ENCODE measurements around the gene ARHGAP30. TPM values are rescaled to one million over a fixed set of nuclear protein-coding genes. Genes with fewer than 3 reads are reported as not detected.
"Not testable (repeated sequence)": the region's sequence is repeated elsewhere in the genome, so short reads cannot be mapped to it uniquely, and the experiment has no call there.

Gene ARHGAP30
- polyA plus RNA-seq (ENCODE audit: insufficient read length in 3 of 3) = 1 to 10 TPM; 2.1 to 2.5 (median 2.2) TPM
- long read RNA-seq, donor 1 = 0 reads
- long read RNA-seq, donor 2, full-length matches to known transcripts = 1 of 1 reads
- long read RNA-seq, donor 2, partial matches to known transcripts = 0 of 1 reads
- long read RNA-seq, donor 2, other reads (novel, unspliced or antisense) = 0 of 1 reads
- long read RNA-seq, donor 3 = 0 reads
- long read RNA-seq, donor 4, partial matches to known transcripts = 7 of 7 reads
- long read RNA-seq, donor 4, other reads (novel, unspliced or antisense) = 0 of 7 reads
- long read RNA-seq, donor 5 = 0 reads
- long read RNA-seq, donor 6 = 0 reads
- long read RNA-seq, donor 7 = 0 reads
- long read RNA-seq, donor 8, full-length matches to known transcripts = 1 of 1 reads
- long read RNA-seq, donor 8, partial matches to known transcripts = 0 of 1 reads
- long read RNA-seq, donor 8, other reads (novel, unspliced or antisense) = 0 of 1 reads
- long read RNA-seq, donor 9 = 0 reads
- long read RNA-seq, donor 10 = 0 reads
- long read RNA-seq, donor 11 = 0 reads
- long read RNA-seq, donor 12 = 0 reads
- long read RNA-seq, donor 13, partial matches to known transcripts = 5 of 5 reads
- long read RNA-seq, donor 13, other reads (novel, unspliced or antisense) = 0 of 5 reads
- long read RNA-seq, donor 14 = 0 reads
- long read RNA-seq, donor 15 = 0 reads
- long read RNA-seq, donor 16, partial matches to known transcripts = 9 of 9 reads
- long read RNA-seq, donor 16, other reads (novel, unspliced or antisense) = 0 of 9 reads

GRCh38 chr1:161069731-161070270, at the start of gene ARHGAP30:
ARHGAP30 (minus strand) TSS chr1:161069891; CDS start chr1:161069624, 267 bp downstream.
- no peak for DNase-seq (ENCODE audit: extremely low read depth in 1 of 11, low read depth in 9 of 11, low spot score in 4 of 11)

- peak; percentile 73 to 90 (median 85) for DNase-seq (ENCODE audit: extremely low read depth in 1 of 11, low read depth in 9 of 11, low spot score in 4 of 11)
These were observed 48.3 kb upstream of the ARHGAP30 start, which contains the start of the genes NIT1 and PFDN2 for GRCh38 chr1:161117759-161118581. NIT1 (plus strand) TSS chr1:161118105; CDS start chr1:161118177, 72 bp downstream. PFDN2 (minus strand) TSS chr1:161118037; CDS start chr1:161118026, 11 bp downstream.

- not testable (repeated sequence) for DNase-seq (ENCODE audit: extremely low read depth in 1 of 11, low read depth in 9 of 11, low spot score in 4 of 11)
These were observed 46.3 kb upstream of the ARHGAP30 start for GRCh38 chr1:161115961-161116360.

- DNase-seq (ENCODE audit: extremely low read depth in 1 of 11, low read depth in 9 of 11, low spot score in 4 of 11) = no peak
These were observed 45.5 kb upstream of the ARHGAP30 start for GRCh38 chr1:161115132-161115711.

- DNase-seq (ENCODE audit: extremely low read depth in 1 of 11, low read depth in 9 of 11, low spot score in 4 of 11) = no peak
These were observed 44.9 kb upstream of the ARHGAP30 start for GRCh38 chr1:161114556-161114955.

GRCh38 chr1:161113915-161114314, 44.2 kb upstream of the ARHGAP30 start:
- DNase-seq (ENCODE audit: extremely low read depth in 1 of 11, low read depth in 9 of 11, low spot score in 4 of 11) = no peak

GRCh38 chr1:161111527-161111926, 41.8 kb upstream of the ARHGAP30 start:
- no peak for DNase-seq (ENCODE audit: extremely low read depth in 1 of 11, low read depth in 9 of 11, low spot score in 4 of 11)

GRCh38 chr1:161111117-161111516, 41.4 kb upstream of the ARHGAP30 start:
- no peak for DNase-seq (ENCODE audit: extremely low read depth in 1 of 11, low read depth in 9 of 11, low spot score in 4 of 11)

GRCh38 chr1:161106431-161106830, 36.7 kb upstream of the ARHGAP30 start:
- no peak for DNase-seq (ENCODE audit: extremely low read depth in 1 of 11, low read depth in 9 of 11, low spot score in 4 of 11)

GRCh38 chr1:161100556-161100955, 30.9 kb upstream of the ARHGAP30 start:
- DNase-seq (ENCODE audit: extremely low read depth in 1 of 11, low read depth in 9 of 11, low spot score in 4 of 11) = no peak

- DNase-seq (ENCODE audit: extremely low read depth in 1 of 11, low read depth in 9 of 11, low spot score in 4 of 11) = no peak
These were observed 29.6 kb upstream of the ARHGAP30 start for GRCh38 chr1:161099090-161099802.

- DNase-seq (ENCODE audit: extremely low read depth in 1 of 11, low read depth in 9 of 11, low spot score in 4 of 11) = peak in 9 of 11 donors; percentile 66 to 86 (median 80)
These were observed 28.7 kb upstream of the ARHGAP30 start, which contains the start of gene KLHDC9 for GRCh38 chr1:161098210-161099068. KLHDC9 (plus strand) TSS chr1:161098361; CDS start chr1:161098536, 175 bp downstream.

- DNase-seq (ENCODE audit: extremely low read depth in 1 of 11, low read depth in 9 of 11, low spot score in 4 of 11) = no peak
These were observed 26.8 kb upstream of the ARHGAP30 start for GRCh38 chr1:161096530-161096929.

- DNase-seq (ENCODE audit: extremely low read depth in 1 of 11, low read depth in 9 of 11, low spot score in 4 of 11) = no peak
These were observed 26.3 kb upstream of the ARHGAP30 start for GRCh38 chr1:161096015-161096414.

- DNase-seq (ENCODE audit: extremely low read depth in 1 of 11, low read depth in 9 of 11, low spot score in 4 of 11) = no peak
These were observed 25.5 kb upstream of the ARHGAP30 start for GRCh38 chr1:161095230-161095629.

GRCh38 chr1:161094481-161094880, 24.8 kb upstream of the ARHGAP30 start:
- no peak for DNase-seq (ENCODE audit: extremely low read depth in 1 of 11, low read depth in 9 of 11, low spot score in 4 of 11)

GRCh38 chr1:161092621-161093028, 22.9 kb upstream of the ARHGAP30 start:
- DNase-seq (ENCODE audit: extremely low read depth in 1 of 11, low read depth in 9 of 11, low spot score in 4 of 11) = no peak
